Motor neuron (in vitro differentiated cells): ENCODE measurements around the gene GYPB. TPM values are rescaled to one million over a fixed set of nuclear protein-coding genes. Genes with fewer than 3 reads are reported as not detected.
"Not testable (repeated sequence)": the region's sequence is repeated elsewhere in the genome, so short reads cannot be mapped to it uniquely, and the experiment has no call there.

Experiments
- ATAC-seq, 8 experiments: fragments of 200-7000 bp; cut with Tn5 transposase; replicated peaks in 6 of 8; 2 replicates each; pipeline ENCODE4 v1.8.0; 2021; ENCODE audit warnings: mild to moderate bottlenecking in 8 of 8, moderate library complexity in 8 of 8
- H3K27ac ChIP-seq, 2 donors: fragments of 250-450 bp; sonication (Bioruptor Pico); 2 replicates each; pipeline ENCODE4 v1.9.0; 2021; ENCODE audit warnings: antibody characterized with exemption in 2 of 2, mild to moderate bottlenecking in 2 of 2, moderate library complexity in 1 of 2
- H3K4me1 ChIP-seq, 2 donors: fragments of 250-450 bp; sonication (Bioruptor Pico); replicated peaks in 1 of 2; 2 replicates each; pipeline ENCODE4 v1.6.1; 2021; ENCODE audit warnings: antibody characterized with exemption in 2 of 2, mild to moderate bottlenecking in 2 of 2, moderate library complexity in 1 of 2
- H3K4me3 ChIP-seq, 5 donors: fragments of 250-450 bp; sonication (Bioruptor Pico); 2 replicates each; pipeline ENCODE4 v1.9.0; 2021; ENCODE audit warnings: antibody characterized with exemption in 5 of 5, mild to moderate bottlenecking in 5 of 5, moderate library complexity in 4 of 5
- WGBS, 10 experiments: fragments of 450-650 bp; shearing (Covaris generic); methylation state at CpG; one replicate each; pipeline ENCODE4 v1.0.0; 2022; 5-methylcytosine and 5-hydroxymethylcytosine counted together
- in situ Hi-C, 9 experiments: fragments of 400-800 bp; cut with MboI; loops; one replicate each; pipeline ENCODE4 v1.15.0; 2021; ENCODE audit warnings: low sequenced_read_pairs in 9 of 9, low pct_unique_long_range_greater_than_20kb in 2 of 9; ENCODE audit not compliant: unreplicated experiment in 9 of 9
- total RNA-seq, 8 experiments: library from RNA; unstranded; fragments of 300-600 nt; gene quantifications; 2 replicates each; pipeline versions ENCODE4 v1.2.3 to v1.2.4, GENCODE V29; 2022

The GYPB gene
- total RNA-seq, 8 experiments from 2014 or later: not detected

DNA sequence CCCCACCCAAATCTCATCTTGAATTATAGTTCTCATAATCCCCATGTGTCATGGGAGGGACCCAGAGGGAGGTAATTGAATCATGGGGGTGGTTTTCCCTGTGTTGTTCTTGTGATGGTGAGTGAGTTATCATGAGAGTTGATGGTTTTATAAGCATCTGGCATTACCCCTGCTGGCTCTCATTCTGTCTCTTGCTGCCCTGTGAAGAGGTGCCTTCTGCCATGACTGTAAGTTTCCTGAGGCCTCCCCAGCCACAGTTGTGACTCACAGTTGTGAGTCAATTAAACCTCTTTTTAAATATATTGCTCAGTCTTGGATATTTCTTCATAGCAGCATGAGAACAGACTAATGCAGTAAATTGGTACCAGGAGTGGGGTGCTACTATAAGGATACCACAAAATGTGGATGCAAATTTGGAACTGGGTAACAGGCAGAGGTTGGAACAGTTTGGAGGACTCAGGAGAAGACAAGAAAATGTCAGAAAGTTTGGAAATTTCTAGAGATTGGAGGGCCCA, 67.7 kb downstream of the GYPB start:
- H3K4me3 ChIP-seq, ATAC-seq, H3K4me1 ChIP-seq, in situ Hi-C loops, H3K27ac ChIP-seq: not testable (repeated sequence)

DNA sequence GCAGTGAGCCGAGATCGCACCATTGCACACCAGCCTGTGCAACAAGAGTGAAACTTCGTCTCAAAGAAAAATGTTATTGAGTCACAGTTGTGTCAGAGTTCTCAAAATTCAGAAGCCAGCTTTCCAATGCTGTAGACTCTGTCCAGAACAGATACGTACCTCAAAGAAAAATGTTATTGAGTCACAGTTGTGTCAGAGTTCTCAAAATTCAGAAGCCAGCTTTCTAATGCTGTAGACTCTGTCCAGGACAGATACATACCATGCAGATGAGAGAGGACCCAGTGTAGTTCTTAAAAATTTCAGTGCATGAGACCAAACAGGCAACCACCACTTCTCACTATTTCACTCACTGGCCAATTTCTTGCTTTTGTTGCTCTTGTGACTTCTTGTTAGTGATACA, 68.2 kb downstream of the GYPB start:
- 0 to 100% (median 80%) methylated on average over 1 to 4 of the region's 4 CpGs; no CpG with 5 or more reads in 4 of the 10 experiments for WGBS, 10 experiments
- H3K4me1 ChIP-seq, ATAC-seq, H3K27ac ChIP-seq, H3K4me3 ChIP-seq, in situ Hi-C loops: not testable (repeated sequence)

DNA sequence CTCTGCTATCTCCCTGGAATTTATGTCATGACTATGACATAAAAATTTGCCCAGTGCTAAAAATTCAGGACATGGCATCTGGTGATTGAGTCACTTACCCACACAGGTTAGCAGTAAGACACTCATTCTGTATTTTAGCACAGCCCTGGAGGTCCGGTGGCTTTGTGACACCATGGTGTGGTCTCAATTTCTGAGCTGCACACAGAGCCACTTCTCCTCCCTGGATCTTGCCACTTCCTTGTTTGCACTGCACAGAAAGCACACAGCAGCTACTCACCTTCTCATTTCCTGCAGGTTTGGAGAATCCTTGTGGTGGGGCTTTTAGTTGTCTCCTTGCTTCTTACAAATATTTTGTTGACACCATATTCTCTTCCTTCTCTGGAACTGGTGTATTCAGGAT, 69.0 kb downstream of the GYPB start:
- WGBS, 10 experiments: no CpG with 5 or more reads among the region's 1 CpG
- not testable (repeated sequence) for H3K4me1 ChIP-seq

DNA sequence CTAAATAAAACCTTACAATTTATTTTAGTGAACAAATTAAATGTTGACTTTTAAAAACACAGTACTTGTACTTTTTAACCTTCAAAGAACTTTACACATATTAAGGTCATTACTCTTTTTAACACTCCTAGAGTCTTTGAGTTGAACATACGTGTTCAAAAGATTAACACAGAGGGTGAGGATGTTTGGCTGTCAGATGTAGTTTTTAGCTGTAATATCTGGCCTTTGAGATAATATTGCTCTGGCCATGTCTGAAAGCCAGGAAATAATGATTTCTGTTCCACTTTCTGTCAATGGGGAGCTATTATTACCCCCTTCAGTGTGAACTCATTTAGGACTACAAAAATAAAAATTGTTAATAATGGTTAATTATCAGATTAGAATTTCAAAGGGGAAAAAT, 71.7 kb downstream of the GYPB start:
- in situ Hi-C loops, ATAC-seq, H3K4me1 ChIP-seq, H3K27ac ChIP-seq, H3K4me3 ChIP-seq: not testable (repeated sequence)
- WGBS, 10 experiments: 0 to 100% (median 78%) methylated on average over 1 of the region's 1 CpG; no CpG with 5 or more reads in 2 of the 10 experiments

More for the DNA sequence above, 69.0 kb downstream of the GYPB start:
- in situ Hi-C loops, H3K4me3 ChIP-seq, ATAC-seq, H3K27ac ChIP-seq: not testable (repeated sequence)

Other genes with a start within 250 kb of the GYPB start
- 1 to 10 TPM in 3 of 8 experiments, under 1 TPM in 5; 0.14 to 6.4 (median 0.70) TPM for gene GYPE, start 113.8 kb downstream of the GYPB start, total RNA-seq
- 1 to 10 TPM in 1 of 8 experiments, not detected in 7; 1.1 TPM for gene GYPA, start 121.3 kb upstream of the GYPB start, total RNA-seq